ENCODE results near the gene MYF5.

MYF5 gene

DNA sequence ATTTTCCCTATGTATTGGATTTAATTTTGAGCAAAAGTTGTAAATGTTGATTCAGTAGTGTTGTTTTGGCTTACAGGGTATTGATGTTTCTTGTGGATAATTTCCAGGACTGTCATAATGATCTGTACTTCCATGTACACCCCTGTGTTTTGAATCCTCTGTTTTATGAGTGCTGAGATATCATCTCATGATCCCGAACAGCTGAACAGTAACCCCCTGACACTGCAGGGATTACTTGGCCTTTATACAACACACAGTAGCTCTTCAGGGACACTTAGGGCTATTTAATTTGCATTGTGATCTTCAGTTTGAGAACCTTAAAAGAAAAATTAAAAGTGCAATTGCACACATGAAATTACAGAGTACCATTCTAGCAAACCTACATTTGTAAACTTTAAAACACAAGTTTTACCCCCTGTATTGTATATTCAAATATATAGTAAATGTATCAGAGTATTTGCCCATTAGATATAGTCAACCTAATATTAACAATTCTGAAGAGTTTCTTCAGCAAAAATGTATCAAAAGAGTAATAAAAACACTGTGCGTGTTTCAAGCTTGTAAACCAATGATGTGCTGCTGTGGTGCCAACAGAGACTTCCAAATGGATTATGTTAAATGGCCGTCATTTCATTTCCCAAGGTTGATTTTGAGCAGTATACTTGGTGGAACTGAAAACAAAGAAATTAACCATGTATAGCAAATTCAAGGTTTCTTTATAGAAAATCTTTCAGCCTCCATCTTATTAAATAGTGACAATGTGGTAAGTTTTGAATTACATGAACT is 37.2 kb upstream of the MYF5 start:
- H3K4me3 ChIP-seq (ENCODE audit: low read depth, low read length), result no peak overlapping the region
- no peak for TF ChIP-seq CTCF (IDR thresholded peaks at IDR 0.05; ENCODE audit: low read depth, low read length, missing control alignments)
- no peaks in the 10 kb centered on the region for H3K36me3 ChIP-seq (replicated peaks)
- H3K27me3 ChIP-seq (replicated peaks), result no peaks in the 10 kb centered on the region
- H3K27ac ChIP-seq, result no peak overlapping the region
- in situ Hi-C loops (cut with HindIII; ENCODE audit: low pct_ligation_motif_present, low sequenced_read_pairs), result no loop called here
- no peak for DNase-seq

GRCh38 chr12:80681287-80681686 is 35.4 kb upstream of the MYF5 start:
- in situ Hi-C loops (cut with HindIII; ENCODE audit: low pct_ligation_motif_present, low sequenced_read_pairs), result no loop called here
- TF ChIP-seq CTCF (IDR thresholded peaks at IDR 0.05; ENCODE audit: low read depth, low read length, missing control alignments), result no peak
- no peaks in the 10 kb centered on the region for H3K27me3 ChIP-seq (replicated peaks)
- H3K27ac ChIP-seq, result no peak overlapping the region
- no peak for DNase-seq
- H3K36me3 ChIP-seq (replicated peaks), result no peaks in the 10 kb centered on the region
- H3K4me3 ChIP-seq (ENCODE audit: low read depth, low read length), result no peak overlapping the region

GRCh38 chr12:80681786-80682185 is 34.9 kb upstream of the MYF5 start:
- in situ Hi-C loops (cut with HindIII; ENCODE audit: low pct_ligation_motif_present, low sequenced_read_pairs), result no loop called here
- Histone ChIP-seq H3K27ac (no peak overlapping the region), H3K27me3 (replicated peaks) (no peaks in the 10 kb centered on the region), H3K4me3 (ENCODE audit: low read depth, low read length) (no peak overlapping the region), H3K36me3 (replicated peaks) (no peaks in the 10 kb centered on the region)
- DNase-seq, result no peak
- TF ChIP-seq CTCF (IDR thresholded peaks at IDR 0.05; ENCODE audit: low read depth, low read length, missing control alignments), result no peak

- TF ChIP-seq CTCF (IDR thresholded peaks at IDR 0.05; ENCODE audit: low read depth, low read length, missing control alignments), result no peak
- Histone ChIP-seq H3K36me3 (replicated peaks) (no peaks in the 10 kb centered on the region), H3K27ac (no peak overlapping the region), H3K27me3 (replicated peaks) (no peaks in the 10 kb centered on the region), H3K4me3 (ENCODE audit: low read depth, low read length) (no peak overlapping the region)
- DNase-seq, result no peak
- in situ Hi-C loops (cut with HindIII; ENCODE audit: low pct_ligation_motif_present, low sequenced_read_pairs), result no loop called here
Observed at GRCh38 chr12:80684077-80684495, 32.6 kb upstream of the MYF5 start.

GRCh38 chr12:80690090-80690489 is 26.6 kb upstream of the MYF5 start:
- in situ Hi-C loops (cut with HindIII; ENCODE audit: low pct_ligation_motif_present, low sequenced_read_pairs), result no loop called here
- H3K27ac ChIP-seq, result no peak overlapping the region
- H3K27me3 ChIP-seq (replicated peaks), result no peaks in the 10 kb centered on the region
- H3K4me3 ChIP-seq (ENCODE audit: low read depth, low read length), result no peak overlapping the region
- no peak for TF ChIP-seq CTCF (IDR thresholded peaks at IDR 0.05; ENCODE audit: low read depth, low read length, missing control alignments)
- DNase-seq, result no peak
- H3K36me3 ChIP-seq (replicated peaks), result no peaks in the 10 kb centered on the region

- in situ Hi-C loops (cut with HindIII; ENCODE audit: low pct_ligation_motif_present, low sequenced_read_pairs), result no loop called here
- no peak for TF ChIP-seq CTCF (IDR thresholded peaks at IDR 0.05; ENCODE audit: low read depth, low read length, missing control alignments)
- no peaks in the 10 kb centered on the region for H3K36me3 ChIP-seq (replicated peaks)
- H3K4me3 ChIP-seq (ENCODE audit: low read depth, low read length), result no peak overlapping the region
- H3K27me3 ChIP-seq (replicated peaks), result no peaks in the 10 kb centered on the region
- no peak for DNase-seq
- no peak overlapping the region for H3K27ac ChIP-seq
Observed at GRCh38 chr12:80690513-80690912, 26.2 kb upstream of the MYF5 start.

All from brain microvascular endothelial cell (primary cell).